GM12892 (cell line): Measurements from ENCODE around the gene UBE2L6. TPM values are rescaled to one million over a fixed set of nuclear protein-coding genes. Genes with fewer than 3 reads are reported as not detected.

Source experiments
- DNase-seq: peaks from one replicate; pipeline ENCODE4 v3.0.0; 2011; ENCODE audit not compliant: insufficient read length
- FAIRE-seq: peaks from 2 replicates; lab custom pipeline; 2011; peaks lifted over from hg19 to GRCh38; lab: Jason Lieb, UNC
- POLR2A ChIP-seq: IDR thresholded peaks from 2 replicates; pipeline ENCODE4 v1.6.1; 2011; ENCODE audit warnings: low read depth, low read length, control low read depth
- POLR2AphosphoS5 ChIP-seq: IDR thresholded peaks from 2 replicates; pipeline ENCODE4 v1.6.1; 2011; ENCODE audit warnings: low read depth, low read length, control low read depth
- TAF1 ChIP-seq: IDR thresholded peaks from 2 replicates; pipeline ENCODE4 v1.6.1; 2011; ENCODE audit warnings: low read depth, mild to moderate bottlenecking, control low read depth, low read length, borderline replicate concordance
- polyA plus RNA-seq: library from polyadenylated mRNA; unstranded; fragments of >200 nt; gene quantifications from one replicate; pipeline ENCODE4 v1.2.1, GENCODE V29; 2012; ENCODE audit warnings: missing spikeins, inconsistent platforms; ENCODE audit not compliant: missing spikeins

Gene UBE2L6
- polyA plus RNA-seq = 94.0 TPM

GRCh38 chr11:57567515-57568329, at the start of gene UBE2L6:
UBE2L6 (minus strand) TSS chr11:57567672; CDS start chr11:57567611, 61 bp downstream.
- peak; percentile 97 for FAIRE-seq
- TF ChIP-seq POLR2A (peak; percentile 45; the same call in 1 of the 2 replicates), POLR2AphosphoS5 (no peak)
- DNase-seq = peak; percentile 69

DNA sequence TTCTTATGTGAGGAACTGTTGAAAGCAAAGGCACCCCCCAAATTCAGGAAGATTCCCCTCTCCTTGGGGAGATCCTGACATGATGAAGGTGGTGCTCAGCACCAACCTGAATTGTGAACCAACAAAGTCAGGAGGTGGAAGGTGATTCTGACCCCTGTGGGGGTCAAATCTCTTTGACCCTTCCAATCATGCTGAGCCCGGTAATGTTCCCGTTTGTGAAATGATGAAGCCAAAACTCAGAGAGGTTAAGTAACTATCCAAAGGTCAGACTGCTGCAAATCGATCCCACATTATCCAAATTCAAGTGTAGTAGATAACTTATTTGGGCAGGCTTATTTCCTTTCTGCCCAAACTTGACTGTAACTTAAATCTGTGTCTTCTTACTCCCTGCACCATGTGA, 49.1 kb upstream of the UBE2L6 start:
- DNase-seq (no peak), FAIRE-seq (no peak)
- TF ChIP-seq TAF1 (no peak), POLR2A (no peak), POLR2AphosphoS5 (no peak)

- TF ChIP-seq TAF1 (no peak), POLR2AphosphoS5 (no peak), POLR2A (no peak)
- DNase-seq (no peak), FAIRE-seq (no peak)
Observed at GRCh38 chr11:57615308-57615707, 47.8 kb upstream of the UBE2L6 start.

- TF ChIP-seq POLR2AphosphoS5 = no peak
- no peak for TF ChIP-seq POLR2A
- TF ChIP-seq TAF1 = no peak
- no peak for FAIRE-seq
Observed at GRCh38 chr11:57614234-57614772, 46.8 kb upstream of the UBE2L6 start.

GRCh38 chr11:57610170-57610569, 42.7 kb upstream of the UBE2L6 start:
- FAIRE-seq (no peak), DNase-seq (no peak)
- TF ChIP-seq POLR2A (no peak), POLR2AphosphoS5 (no peak), TAF1 (no peak)

More at GRCh38 chr11:57614234-57614772, 46.8 kb upstream of the UBE2L6 start:
- no peak for DNase-seq

- TF ChIP-seq POLR2A (no peak), POLR2AphosphoS5 (no peak), TAF1 (no peak)
- FAIRE-seq = no peak
Observed at GRCh38 chr11:57605028-57605420, 37.6 kb upstream of the UBE2L6 start.

DNA sequence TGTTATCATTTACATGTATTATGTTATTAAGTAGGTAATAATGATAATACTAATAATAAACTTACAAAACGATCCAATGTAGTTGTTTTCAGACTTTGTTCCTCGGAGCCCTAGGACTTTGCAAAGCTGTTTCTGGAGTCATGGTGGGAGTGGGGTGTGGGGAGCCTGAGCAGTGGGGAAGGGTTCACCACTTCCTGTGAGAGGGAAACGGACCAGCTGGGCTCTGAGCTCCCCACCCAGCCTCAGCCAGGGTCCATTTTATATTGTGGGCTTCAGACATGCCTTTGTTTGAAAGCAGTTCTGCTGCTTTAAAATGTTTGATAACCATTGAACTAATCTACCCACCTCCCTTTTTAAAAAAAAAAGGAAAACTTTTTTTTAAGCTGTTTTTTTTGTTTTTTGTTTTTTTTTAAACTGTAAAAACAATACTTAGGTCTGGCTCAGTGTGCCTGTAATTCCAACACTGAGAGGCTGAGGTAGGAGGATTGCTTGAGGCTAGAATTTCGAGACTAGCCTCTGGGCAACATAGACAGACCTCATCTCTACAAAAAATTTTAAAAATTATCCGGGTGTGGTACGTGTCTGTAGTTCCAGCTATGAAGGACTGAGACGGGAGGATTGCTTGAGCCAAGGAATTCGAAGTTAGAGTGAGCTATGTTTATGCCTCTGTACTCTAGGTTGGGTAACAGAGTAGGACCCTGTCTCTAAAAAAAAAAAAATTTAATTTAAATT, 37.0 kb upstream of the UBE2L6 start:
- DNase-seq (no peak), FAIRE-seq (no peak)
- TF ChIP-seq POLR2A = no peak
- TF ChIP-seq POLR2AphosphoS5 = no peak
- TF ChIP-seq TAF1 = no peak

More at GRCh38 chr11:57605028-57605420, 37.6 kb upstream of the UBE2L6 start:
- DNase-seq = no peak

DNA sequence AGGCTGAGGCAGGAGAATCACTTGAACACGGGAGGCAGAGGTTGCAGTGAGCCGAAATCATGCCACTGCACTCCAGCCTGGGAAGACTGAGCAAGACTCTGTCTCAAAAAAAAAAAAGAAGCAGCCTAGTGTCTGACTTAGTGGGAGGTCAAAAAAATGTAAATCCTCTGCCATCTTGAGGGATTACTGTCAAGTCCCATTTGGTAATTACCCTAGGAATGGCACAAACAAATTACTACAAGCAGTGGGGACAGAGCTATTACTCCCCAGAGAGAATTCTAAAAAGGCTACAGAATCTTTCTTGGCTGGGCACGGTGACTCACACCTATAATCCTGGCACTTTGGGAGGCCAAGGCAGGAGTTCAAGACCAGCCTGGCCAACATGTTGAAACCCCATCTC, 33.8 kb upstream of the UBE2L6 start:
- TF ChIP-seq TAF1 = no peak
- TF ChIP-seq POLR2AphosphoS5 = no peak
- TF ChIP-seq POLR2A = no peak
- no peak for DNase-seq
- FAIRE-seq = no peak

DNA sequence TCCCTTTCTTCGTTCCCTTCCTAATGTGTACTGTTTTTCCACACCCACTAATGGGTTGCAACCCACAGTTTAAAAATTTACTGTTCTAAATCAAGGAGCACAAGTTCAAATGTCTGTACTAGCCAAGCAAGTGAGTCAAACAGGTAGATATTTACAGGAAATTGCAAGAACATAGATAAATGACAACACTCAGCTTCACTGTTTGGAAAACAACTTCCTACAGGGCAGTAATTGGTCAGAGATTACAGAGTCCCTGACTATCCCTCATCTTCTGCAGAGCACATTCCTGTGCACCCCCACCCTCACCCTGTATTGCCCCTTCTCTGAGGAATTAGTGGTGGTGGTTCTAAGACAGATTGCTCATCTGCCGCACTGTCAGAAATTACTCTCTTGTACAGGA, 31.9 kb upstream of the UBE2L6 start:
- no peak for DNase-seq
- TF ChIP-seq POLR2A = no peak
- no peak for TF ChIP-seq TAF1
- no peak for TF ChIP-seq POLR2AphosphoS5
- FAIRE-seq = no peak

DNA sequence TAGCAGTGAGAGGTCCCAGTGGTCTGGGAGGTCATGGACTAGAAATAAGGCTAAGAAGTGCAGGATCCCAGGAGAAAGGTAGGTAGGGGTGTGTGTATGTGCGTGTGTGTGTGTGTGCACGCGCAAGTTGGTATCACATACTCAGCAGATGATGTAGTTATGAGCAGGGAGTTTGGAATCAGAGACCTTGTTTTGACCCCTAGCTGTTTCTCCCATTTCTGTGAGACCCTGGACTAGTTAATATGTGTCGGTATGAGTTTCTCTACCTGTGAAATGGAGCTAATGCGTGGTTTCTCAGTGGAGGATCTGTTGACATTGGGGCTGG, 31.3 kb upstream of the UBE2L6 start:
- DNase-seq (no peak), FAIRE-seq (no peak)
- no peak for TF ChIP-seq TAF1
- TF ChIP-seq POLR2AphosphoS5 = no peak
- TF ChIP-seq POLR2A = no peak
